WTC11 (cell line): ENCODE results near the gene PDCD5. TPM values are rescaled to one million over a fixed set of nuclear protein-coding genes. Genes with fewer than 3 reads are reported as not detected.

Experiments used
- ATAC-seq: fragments of 200-7000 bp; cut with Tn5 transposase; 2 replicates; pipeline ENCODE4 v1.10.0; 2021; ENCODE audit warnings: mild to moderate bottlenecking, moderate library complexity
- CTCF ChIA-PET: fragments of 300-600 bp; sonication (Branson Sonifier 250); formaldehyde crosslinking; loops from one replicate; lab custom pipeline; 2021; ENCODE audit warnings: antibody characterized with exemption; lab: Charles Lee
- POLR2A ChIA-PET: fragments of 350-600 bp; sonication (Branson Sonifier 250); formaldehyde crosslinking; loops from one replicate; lab custom pipeline; 2021; ENCODE audit warnings: antibody characterized with exemption; lab: Charles Lee
- DNase-seq: peaks from one replicate; pipeline ENCODE4 v3.0.0; 2021; ENCODE audit warnings: low spot score
- H3K27ac Mint-ChIP-seq: 2 replicates; pipeline ENCODE4 v1.8.0; 2021; ENCODE audit warnings: mixed read lengths
- H3K27me3 Mint-ChIP-seq: 2 replicates; pipeline ENCODE4 v1.8.0; 2021; ENCODE audit warnings: low read depth, mild to moderate bottlenecking, moderate library complexity, mixed read lengths
- H3K36me3 Mint-ChIP-seq: 2 replicates; pipeline ENCODE4 v1.8.0; 2021; ENCODE audit warnings: mixed read lengths
- H3K4me1 Mint-ChIP-seq: 2 replicates; pipeline ENCODE4 v1.8.0; 2022; ENCODE audit warnings: mixed read lengths
- H3K4me3 Mint-ChIP-seq: 2 replicates; pipeline ENCODE4 v1.8.0; 2021; ENCODE audit warnings: mild to moderate bottlenecking, moderate library complexity, mixed read lengths
- H3K9me3 Mint-ChIP-seq: 2 replicates; pipeline ENCODE4 v1.8.0; 2021; ENCODE audit warnings: mixed read lengths
- ATF1 ChIP-seq: sonication (generic); formaldehyde crosslinking; IDR thresholded peaks from 2 replicates; pipeline ENCODE4 v1.8.1; 2023; ENCODE audit warnings: mild to moderate bottlenecking, moderate library complexity, missing genetic modification reagents
- CREM ChIP-seq: sonication (generic); formaldehyde crosslinking; IDR thresholded peaks from 2 replicates; pipeline ENCODE4 v1.8.1; 2022; ENCODE audit warnings: mild to moderate bottlenecking, missing genetic modification reagents, moderate library complexity
- E2F5 ChIP-seq: sonication (generic); formaldehyde crosslinking; IDR thresholded peaks from 2 replicates; pipeline ENCODE4 v1.8.1; 2022; ENCODE audit warnings: mild to moderate bottlenecking, moderate library complexity, missing genetic modification reagents
- GTF2I ChIP-seq: fragments of 250-450 bp; sonication (Bioruptor Pico); conservative IDR thresholded peaks from 2 replicates; pipeline ENCODE4 v1.4.0; 2021; ENCODE audit warnings: mild to moderate bottlenecking
- MAX ChIP-seq: sonication (generic); formaldehyde crosslinking; IDR thresholded peaks from 2 replicates; pipeline ENCODE4 v1.8.0; 2022; ENCODE audit warnings: mild to moderate bottlenecking, missing genetic modification reagents
- MXD4 ChIP-seq: fragments of 250-450 bp; sonication (Bioruptor Pico); IDR thresholded peaks from 2 replicates; pipeline ENCODE4 v1.8.0; 2021; ENCODE audit warnings: mild to moderate bottlenecking, moderate library complexity, borderline replicate concordance
- MYBL2 ChIP-seq: sonication (generic); formaldehyde crosslinking; IDR thresholded peaks from 2 replicates; pipeline ENCODE4 v1.8.1; 2023; ENCODE audit warnings: mild to moderate bottlenecking, moderate library complexity, missing genetic modification reagents
- total RNA-seq: library from RNA; stranded (reverse); gene quantifications from 3 replicates; pipeline ENCODE4 v1.2.3, GENCODE V29; 2021
- TF ChIP-seq, protein P1 (sequence below): fragments of 250-450 bp; sonication (Bioruptor Pico); IDR thresholded peaks from 2 replicates; pipeline ENCODE4 v1.9.0; 2021; ENCODE audit warnings: mild to moderate bottlenecking
- TF ChIP-seq, protein P2 (sequence below): sonication (generic); formaldehyde crosslinking; IDR thresholded peaks from 2 replicates; pipeline ENCODE4 v1.8.0; 2022; ENCODE audit warnings: mild to moderate bottlenecking, missing genetic modification reagents
- TF ChIP-seq, protein P3 (sequence below): sonication (generic); formaldehyde crosslinking; IDR thresholded peaks from 2 replicates; pipeline ENCODE4 v1.8.1; 2023; ENCODE audit warnings: mild to moderate bottlenecking, missing genetic modification reagents
- TF ChIP-seq, protein P4 (sequence below): sonication (generic); formaldehyde crosslinking; IDR thresholded peaks from 2 replicates; pipeline ENCODE4 v1.8.0; 2022; ENCODE audit warnings: mild to moderate bottlenecking, missing genetic modification reagents

The PDCD5 gene
- total RNA-seq, 1 experiment from 2014 or later: 89.5 TPM

- no peak for TF ChIP-seq CREM (CRISPR knock-in tag)
- TF ChIP-seq E2F5 (CRISPR knock-in tag): no peak
- TF ChIP-seq GTF2I (CRISPR knock-in tag): no peak
- TF ChIP-seq MAX: no peak
- no peak for TF ChIP-seq MYBL2 (CRISPR knock-in tag)
These were observed 14.5 kb downstream of the PDCD5 start (continued) for GRCh38 chr19:32595491-32595890.

GRCh38 chr19:32598022-32598421 is 17.0 kb downstream of the PDCD5 start:
- Mint-ChIP-seq H3K4me3 (no peak overlapping the region), H3K9me3 (peaks cover 11% of the 10 kb centered on the region), H3K27me3 (no peaks in the 10 kb centered on the region), H3K27ac (no peak overlapping the region), H3K4me1 (peaks cover 10% of the 10 kb centered on the region), H3K36me3 (peaks cover 72% of the 10 kb centered on the region)
- POLR2A ChIA-PET: no interaction called here
- CTCF ChIA-PET: no interaction called here
- no peak for ATAC-seq
- DNase-seq: no peak
- TF ChIP-seq, protein P1, sequence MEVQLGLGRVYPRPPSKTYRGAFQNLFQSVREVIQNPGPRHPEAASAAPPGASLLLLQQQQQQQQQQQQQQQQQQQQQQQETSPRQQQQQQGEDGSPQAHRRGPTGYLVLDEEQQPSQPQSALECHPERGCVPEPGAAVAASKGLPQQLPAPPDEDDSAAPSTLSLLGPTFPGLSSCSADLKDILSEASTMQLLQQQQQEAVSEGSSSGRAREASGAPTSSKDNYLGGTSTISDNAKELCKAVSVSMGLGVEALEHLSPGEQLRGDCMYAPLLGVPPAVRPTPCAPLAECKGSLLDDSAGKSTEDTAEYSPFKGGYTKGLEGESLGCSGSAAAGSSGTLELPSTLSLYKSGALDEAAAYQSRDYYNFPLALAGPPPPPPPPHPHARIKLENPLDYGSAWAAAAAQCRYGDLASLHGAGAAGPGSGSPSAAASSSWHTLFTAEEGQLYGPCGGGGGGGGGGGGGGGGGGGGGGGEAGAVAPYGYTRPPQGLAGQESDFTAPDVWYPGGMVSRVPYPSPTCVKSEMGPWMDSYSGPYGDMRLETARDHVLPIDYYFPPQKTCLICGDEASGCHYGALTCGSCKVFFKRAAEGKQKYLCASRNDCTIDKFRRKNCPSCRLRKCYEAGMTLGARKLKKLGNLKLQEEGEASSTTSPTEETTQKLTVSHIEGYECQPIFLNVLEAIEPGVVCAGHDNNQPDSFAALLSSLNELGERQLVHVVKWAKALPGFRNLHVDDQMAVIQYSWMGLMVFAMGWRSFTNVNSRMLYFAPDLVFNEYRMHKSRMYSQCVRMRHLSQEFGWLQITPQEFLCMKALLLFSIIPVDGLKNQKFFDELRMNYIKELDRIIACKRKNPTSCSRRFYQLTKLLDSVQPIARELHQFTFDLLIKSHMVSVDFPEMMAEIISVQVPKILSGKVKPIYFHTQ (CRISPR knock-in tag): no peak

DNA sequence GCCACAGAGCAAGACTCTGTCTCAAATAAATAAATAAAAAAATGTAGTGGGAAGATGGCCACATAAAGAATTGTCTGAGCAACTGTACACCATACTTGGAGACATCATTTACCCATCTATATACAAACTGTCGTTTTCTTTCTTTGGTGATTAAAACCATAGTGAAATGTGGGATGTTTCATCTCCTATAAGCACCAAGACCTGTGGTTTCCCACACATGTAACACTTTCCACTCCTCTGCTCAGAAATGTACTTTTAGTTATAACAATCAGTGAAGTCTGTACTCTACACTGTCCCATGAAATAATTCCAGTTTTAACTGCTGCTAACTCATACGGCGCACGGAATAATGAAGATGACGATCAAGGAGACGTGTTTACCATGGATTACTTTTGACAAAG is 18.3 kb downstream of the PDCD5 start:
- DNase-seq: no peak
- POLR2A ChIA-PET: no interaction called here
- no peak overlapping the region for H3K27ac Mint-ChIP-seq
- no peak for ATAC-seq
- TF ChIP-seq, protein P2, sequence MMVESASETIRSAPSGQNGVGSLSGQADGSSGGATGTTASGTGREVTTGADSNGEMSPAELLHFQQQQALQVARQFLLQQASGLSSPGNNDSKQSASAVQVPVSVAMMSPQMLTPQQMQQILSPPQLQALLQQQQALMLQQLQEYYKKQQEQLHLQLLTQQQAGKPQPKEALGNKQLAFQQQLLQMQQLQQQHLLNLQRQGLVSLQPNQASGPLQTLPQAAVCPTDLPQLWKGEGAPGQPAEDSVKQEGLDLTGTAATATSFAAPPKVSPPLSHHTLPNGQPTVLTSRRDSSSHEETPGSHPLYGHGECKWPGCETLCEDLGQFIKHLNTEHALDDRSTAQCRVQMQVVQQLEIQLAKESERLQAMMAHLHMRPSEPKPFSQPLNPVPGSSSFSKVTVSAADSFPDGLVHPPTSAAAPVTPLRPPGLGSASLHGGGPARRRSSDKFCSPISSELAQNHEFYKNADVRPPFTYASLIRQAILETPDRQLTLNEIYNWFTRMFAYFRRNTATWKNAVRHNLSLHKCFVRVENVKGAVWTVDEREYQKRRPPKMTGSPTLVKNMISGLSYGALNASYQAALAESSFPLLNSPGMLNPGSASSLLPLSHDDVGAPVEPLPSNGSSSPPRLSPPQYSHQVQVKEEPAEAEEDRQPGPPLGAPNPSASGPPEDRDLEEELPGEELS (CRISPR knock-in tag): no peak
- TF ChIP-seq, protein P3, sequence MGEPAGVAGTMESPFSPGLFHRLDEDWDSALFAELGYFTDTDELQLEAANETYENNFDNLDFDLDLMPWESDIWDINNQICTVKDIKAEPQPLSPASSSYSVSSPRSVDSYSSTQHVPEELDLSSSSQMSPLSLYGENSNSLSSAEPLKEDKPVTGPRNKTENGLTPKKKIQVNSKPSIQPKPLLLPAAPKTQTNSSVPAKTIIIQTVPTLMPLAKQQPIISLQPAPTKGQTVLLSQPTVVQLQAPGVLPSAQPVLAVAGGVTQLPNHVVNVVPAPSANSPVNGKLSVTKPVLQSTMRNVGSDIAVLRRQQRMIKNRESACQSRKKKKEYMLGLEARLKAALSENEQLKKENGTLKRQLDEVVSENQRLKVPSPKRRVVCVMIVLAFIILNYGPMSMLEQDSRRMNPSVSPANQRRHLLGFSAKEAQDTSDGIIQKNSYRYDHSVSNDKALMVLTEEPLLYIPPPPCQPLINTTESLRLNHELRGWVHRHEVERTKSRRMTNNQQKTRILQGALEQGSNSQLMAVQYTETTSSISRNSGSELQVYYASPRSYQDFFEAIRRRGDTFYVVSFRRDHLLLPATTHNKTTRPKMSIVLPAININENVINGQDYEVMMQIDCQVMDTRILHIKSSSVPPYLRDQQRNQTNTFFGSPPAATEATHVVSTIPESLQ (CRISPR knock-in tag): no peak
- TF ChIP-seq CREM (CRISPR knock-in tag): no peak
- no peak for TF ChIP-seq MXD4
- TF ChIP-seq, protein P4, sequence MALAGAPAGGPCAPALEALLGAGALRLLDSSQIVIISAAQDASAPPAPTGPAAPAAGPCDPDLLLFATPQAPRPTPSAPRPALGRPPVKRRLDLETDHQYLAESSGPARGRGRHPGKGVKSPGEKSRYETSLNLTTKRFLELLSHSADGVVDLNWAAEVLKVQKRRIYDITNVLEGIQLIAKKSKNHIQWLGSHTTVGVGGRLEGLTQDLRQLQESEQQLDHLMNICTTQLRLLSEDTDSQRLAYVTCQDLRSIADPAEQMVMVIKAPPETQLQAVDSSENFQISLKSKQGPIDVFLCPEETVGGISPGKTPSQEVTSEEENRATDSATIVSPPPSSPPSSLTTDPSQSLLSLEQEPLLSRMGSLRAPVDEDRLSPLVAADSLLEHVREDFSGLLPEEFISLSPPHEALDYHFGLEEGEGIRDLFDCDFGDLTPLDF: no peak
- no peak for TF ChIP-seq ATF1 (CRISPR knock-in tag)
- TF ChIP-seq, all 79 proteins: peak for 0
- no peak overlapping the region for H3K4me3 Mint-ChIP-seq
- peaks cover 72% of the 10 kb centered on the region for H3K36me3 Mint-ChIP-seq
- H3K27me3 Mint-ChIP-seq: no peaks in the 10 kb centered on the region
- peaks cover 2% of the 10 kb centered on the region for H3K9me3 Mint-ChIP-seq
- CTCF ChIA-PET: interaction anchor here (0.8 to 2.3 kb wide), 7 partner anchors 18 to 376 kb away, joined by 3 to 6 read pairs (median 4); partner anchors contain the start of gene PDCD5
- H3K4me1 Mint-ChIP-seq: peaks cover 5% of the 10 kb centered on the region
